AG09309 (cell line): Measurements from ENCODE around the gene PTX4.

ENCODE experiments used
- DNase-seq: peaks from one replicate; pipeline ENCODE4 v3.0.0-alpha.2; 2010; ENCODE audit warnings: low read depth
- H3K4me3 ChIP-seq: 2 replicates; pipeline ENCODE4 v1.5.1; 2011; ENCODE audit warnings: mild to moderate bottlenecking, low read depth, low read length, moderate library complexity; ENCODE audit not compliant: control insufficient read depth
- TF ChIP-seq, protein P1 (sequence below): IDR thresholded peaks from 2 replicates; pipeline ENCODE4 v1.5.1; 2011; ENCODE audit warnings: mild to moderate bottlenecking, low read depth, low read length, inconsistent platforms; ENCODE audit not compliant: insufficient read depth, control insufficient read depth; ENCODE audit errors: missing control alignments

Gene PTX4

DNA sequence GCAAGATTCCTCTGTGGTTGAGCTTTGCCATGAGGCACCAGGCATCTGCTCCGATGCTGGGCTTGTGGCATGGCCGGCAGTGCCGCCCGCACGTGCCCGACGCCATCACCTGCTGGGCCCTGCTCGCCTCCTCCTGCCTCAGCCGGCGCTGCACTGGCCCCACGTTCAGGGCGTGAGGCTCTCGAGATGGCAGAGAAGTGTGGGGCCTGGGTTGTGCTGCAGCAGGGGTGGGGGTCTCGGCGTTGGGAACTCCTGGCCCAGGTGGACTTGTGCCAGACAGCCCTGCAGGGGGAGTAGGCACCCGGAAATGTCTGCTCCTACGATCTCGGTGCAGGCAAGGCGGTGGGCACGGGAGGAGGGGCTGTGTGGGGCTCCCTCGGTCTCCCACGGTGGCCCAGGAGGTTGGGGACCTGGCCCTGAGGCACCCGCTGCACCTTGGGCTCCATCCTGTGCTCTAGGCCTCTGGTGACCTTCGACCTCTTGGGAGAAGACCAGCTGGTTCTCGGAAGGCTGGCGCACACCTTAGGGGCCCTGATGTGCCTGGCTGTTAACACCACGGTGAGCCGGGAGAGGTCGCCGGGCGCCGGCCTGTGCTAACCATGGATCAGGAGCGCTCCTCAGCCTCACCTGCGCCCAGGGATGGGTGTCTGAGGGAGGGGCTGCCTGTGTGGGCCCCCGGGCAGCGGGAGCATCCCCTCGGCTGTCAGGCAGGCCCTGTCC, 17.9 kb upstream of the PTX4 start:
- no peak for DNase-seq
- no peak overlapping the region for H3K4me3 ChIP-seq
- TF ChIP-seq, protein P1, sequence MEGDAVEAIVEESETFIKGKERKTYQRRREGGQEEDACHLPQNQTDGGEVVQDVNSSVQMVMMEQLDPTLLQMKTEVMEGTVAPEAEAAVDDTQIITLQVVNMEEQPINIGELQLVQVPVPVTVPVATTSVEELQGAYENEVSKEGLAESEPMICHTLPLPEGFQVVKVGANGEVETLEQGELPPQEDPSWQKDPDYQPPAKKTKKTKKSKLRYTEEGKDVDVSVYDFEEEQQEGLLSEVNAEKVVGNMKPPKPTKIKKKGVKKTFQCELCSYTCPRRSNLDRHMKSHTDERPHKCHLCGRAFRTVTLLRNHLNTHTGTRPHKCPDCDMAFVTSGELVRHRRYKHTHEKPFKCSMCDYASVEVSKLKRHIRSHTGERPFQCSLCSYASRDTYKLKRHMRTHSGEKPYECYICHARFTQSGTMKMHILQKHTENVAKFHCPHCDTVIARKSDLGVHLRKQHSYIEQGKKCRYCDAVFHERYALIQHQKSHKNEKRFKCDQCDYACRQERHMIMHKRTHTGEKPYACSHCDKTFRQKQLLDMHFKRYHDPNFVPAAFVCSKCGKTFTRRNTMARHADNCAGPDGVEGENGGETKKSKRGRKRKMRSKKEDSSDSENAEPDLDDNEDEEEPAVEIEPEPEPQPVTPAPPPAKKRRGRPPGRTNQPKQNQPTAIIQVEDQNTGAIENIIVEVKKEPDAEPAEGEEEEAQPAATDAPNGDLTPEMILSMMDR = no peak

DNA sequence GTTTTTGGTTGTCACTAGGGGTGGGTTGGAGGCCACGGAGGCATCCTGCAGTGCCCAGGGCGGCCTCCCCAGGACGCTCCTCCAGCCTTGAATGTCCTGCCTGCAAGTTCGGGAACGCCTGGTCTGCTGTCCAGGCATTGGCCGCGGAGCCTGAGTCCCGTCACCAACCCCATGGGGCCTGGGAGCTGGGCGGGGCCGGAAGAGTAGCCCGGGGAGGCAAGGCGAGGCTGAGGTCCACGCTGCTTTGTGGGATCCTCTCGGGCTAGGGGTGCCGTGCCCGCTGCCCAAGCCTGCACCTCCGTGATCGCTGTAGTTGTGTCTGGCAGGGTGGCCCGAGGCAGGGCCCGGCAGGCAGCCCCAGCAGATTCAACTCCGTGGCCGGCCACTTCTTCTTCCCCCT, 17.2 kb upstream of the PTX4 start:
- no peak for DNase-seq
- TF ChIP-seq, protein P1 = no peak

DNA sequence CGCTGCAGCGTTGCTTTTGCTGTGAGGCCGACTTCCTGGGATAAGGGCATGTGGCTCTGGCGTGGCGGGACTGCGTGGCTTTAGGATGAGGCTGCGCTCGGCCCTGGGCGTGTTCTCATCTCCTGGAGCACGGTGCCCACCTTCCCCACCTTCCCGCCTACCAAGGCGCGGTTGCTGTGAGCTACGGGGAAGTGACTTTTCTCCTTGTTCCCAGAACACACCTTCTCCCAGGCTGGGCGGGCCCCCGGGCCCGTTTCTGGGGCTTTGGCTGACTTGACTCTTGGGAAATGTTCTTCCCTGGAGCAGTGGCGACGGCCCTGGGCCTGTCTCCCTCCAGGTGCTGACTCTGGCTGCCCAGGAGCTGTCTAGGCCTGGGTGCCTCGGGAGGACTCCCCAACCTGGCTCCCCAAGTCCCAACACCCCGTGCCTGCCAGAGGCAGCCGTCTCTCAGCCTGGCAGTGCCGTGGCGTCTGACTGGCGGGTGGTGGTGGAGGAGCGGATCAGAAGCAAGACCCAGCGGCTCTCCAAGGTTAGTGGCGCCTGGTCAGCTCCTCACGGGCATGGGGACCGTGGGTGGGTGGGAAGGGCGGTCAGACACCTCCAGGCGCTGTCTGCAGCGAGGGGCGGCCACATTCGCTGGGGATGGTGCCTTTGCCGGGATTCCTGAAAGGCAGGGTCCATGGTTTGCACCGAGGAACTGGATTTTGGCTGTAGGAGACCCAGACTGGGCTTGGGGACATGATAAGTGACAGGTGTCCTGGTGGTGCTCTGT, 16.5 kb upstream of the PTX4 start:
- H3K4me3 ChIP-seq = no peak overlapping the region
- DNase-seq = no peak
- TF ChIP-seq, protein P1 = no peak

More for the DNA sequence above, 17.2 kb upstream of the PTX4 start:
- no peak overlapping the region for H3K4me3 ChIP-seq

DNA sequence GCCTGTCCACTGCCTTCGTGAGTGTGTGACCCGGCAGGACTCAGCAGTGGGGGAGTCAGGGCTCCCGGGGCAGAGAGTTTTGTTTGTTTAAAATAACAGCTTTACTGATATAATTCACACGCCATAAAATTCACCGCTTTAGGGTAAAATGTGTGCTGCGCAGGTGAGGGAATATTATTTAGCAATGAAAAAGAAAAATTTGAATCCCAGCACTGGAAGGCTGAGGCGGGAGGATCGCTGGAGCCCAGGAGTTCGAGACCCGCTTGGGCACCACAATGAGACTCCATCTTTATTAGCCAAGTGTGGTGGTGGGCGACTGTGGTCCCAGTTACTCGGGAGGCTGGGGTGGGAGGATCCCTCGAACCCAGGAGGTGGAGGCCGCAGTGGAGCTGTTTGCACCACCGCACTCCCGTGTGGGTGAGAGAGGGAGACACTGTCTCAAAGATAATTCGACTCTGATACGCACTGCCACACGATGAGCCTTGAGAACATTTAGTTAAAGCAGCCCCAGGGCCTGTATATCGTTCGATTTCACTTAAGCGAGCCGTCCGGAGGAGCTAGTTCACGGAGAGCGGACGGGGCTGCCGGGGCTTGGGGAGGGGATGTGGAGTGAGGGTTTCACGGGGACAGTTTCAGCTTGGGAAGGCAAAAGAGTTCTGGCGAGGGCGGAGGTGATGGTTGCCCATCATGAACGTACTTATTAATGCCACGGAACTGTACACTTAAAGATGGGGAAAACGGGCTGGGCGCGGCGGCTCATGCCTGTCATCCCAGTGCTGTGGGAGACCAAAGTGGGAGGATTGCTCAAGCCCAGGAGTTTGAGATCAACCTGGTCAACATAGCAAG, 14.6 kb upstream of the PTX4 start:
- no peak overlapping the region for H3K4me3 ChIP-seq
- no peak for DNase-seq
- TF ChIP-seq, protein P1 = no peak

DNA sequence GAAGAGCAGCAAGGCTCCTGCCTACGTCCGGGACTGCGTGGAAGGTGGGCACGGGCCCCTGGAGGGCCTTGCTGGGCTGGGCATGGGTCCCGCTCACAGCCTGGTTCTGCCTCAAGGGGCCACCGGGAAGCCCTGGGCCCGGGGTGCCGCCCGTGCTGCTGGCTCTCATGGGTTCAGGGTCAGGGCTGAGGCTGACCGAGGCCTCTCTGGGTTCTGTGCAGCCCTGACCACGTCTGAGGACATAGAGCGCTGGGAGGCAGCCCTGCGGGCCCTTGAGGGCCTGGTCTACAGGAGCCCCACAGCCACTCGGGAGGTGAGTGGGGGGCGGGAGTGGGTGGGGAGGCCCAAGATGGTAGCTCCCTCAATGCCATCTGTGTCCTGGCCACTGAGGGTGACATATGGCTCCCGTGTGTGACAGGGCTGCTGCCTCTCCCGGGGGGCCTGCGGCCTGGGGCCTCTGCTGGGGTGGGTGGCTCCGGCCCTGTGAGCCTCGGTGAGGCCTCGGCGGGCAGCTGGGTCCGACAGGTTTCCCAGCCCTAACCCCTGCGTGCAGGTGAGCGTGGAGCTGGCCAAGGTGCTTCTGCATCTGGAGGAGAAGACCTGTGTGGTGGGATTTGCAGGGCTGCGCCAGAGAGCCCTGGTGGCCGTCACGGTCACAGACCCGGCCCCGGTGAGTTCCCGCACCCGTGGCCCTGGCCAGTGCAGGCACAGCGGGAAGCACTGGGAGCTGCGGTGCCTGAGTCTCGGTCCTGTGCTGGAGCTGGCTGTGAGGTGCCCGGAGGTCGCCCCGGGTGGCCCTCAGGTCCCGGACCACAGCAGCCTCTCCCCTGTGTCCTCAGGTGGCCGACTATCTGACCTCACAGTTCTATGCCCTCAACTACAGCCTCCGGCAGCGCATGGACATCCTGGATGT, 13.6 kb upstream of the PTX4 start:
- DNase-seq = no peak
- H3K4me3 ChIP-seq = no peak overlapping the region
- TF ChIP-seq, protein P1 = no peak
